A172 (cell line): ENCODE results near the gene APOH. TPM values are rescaled to one million over a fixed set of nuclear protein-coding genes. Genes with fewer than 3 reads are reported as not detected.

Experiments
- DNase-seq: peaks from one replicate; pipeline ENCODE4 v3.0.0-alpha.2; 2015; ENCODE audit warnings: low spot score
- total RNA-seq: library from RNA; depleted of rRNA; stranded (reverse); fragments of >200 nt; shearing (Covaris generic); gene quantifications from 2 replicates; pipeline ENCODE4 v1.2.3, GENCODE V29; 2014; rRNA removed

The APOH gene
- total RNA-seq, 1 experiment from 2014 or later, result not detected

GRCh38 chr17:66192378-66192687 is 36.9 kb downstream of the APOH start:
- no peak for DNase-seq

DNA sequence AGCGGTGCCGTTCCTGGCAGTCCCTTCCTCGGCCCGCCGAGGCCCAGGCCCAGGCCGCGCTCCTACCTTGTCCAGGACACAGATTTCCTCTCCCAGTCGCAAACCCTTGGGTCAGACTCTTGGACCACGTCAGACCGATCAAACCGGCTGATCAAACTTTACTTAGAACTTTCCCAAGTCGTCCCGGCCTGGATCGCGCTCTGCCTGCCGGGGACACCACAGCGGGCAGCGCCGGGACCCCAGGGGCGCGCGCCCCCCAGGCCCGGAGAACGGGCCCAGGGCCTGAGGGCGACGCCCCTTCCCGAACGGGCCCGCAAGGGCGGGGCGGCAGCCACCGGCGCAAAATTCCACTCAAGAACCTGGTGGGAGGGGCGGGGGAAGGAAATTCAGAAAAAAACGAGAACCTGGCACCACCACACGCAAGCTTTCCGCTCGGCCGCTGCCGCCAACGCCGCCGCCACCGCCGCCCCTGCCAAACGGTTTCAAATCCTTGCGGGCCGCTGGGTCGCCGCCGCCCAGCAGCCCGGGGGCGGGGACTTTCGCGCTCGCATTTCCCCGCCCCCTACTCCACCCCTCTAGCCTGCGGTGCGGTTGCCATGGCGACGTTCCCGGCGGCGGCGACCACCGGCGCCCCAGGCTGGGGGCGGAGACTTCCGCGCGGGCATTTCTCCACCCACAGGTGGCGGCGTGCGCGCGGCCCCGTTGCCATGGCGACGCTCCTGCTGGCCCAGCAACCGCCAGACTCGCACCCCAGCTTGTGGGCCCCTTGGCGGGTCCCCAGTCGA is 37.4 kb downstream of the APOH start, which contains the start of gene CEP112:
CEP112 (minus strand) TSS at position 541 of the 785 bp plus-strand sequence.
- peak; percentile 50 for DNase-seq

GRCh38 chr17:66190738-66191592 is 38.2 kb downstream of the APOH start:
- DNase-seq, result peak; percentile 45

- no peak for DNase-seq
These were observed 41.5 kb downstream of the APOH start for GRCh38 chr17:66187718-66188117.

- DNase-seq, result no peak
These were observed 43.4 kb downstream of the APOH start for GRCh38 chr17:66185862-66186261.

- no peak for DNase-seq
These were observed 44.8 kb downstream of the APOH start for GRCh38 chr17:66184392-66184791.

- DNase-seq, result no peak
These were observed 45.7 kb downstream of the APOH start for GRCh38 chr17:66183529-66183928.

- DNase-seq, result no peak
These were observed 50.6 kb downstream of the APOH start for GRCh38 chr17:66178642-66179041.

DNA sequence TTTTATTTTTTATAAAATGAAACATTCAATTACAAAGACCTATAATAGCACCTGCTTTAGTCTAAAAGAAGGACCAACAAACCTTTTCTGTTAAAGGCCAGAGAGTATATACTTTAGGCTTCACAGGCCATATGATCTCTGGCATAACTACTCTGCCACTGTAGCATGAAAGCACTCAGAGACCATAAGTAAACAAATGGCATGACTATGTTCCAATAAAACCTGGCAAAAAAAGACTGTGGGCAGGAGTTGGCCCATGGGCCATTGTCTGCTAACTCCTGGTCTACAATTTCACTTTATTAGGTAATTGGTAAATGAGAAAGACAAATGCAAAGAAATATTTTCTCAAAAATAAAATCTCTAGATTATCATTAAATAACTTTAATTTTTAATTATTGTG is 52.2 kb downstream of the APOH start:
- no peak for DNase-seq

GRCh38 chr17:66175892-66176291 is 53.3 kb downstream of the APOH start:
- DNase-seq, result no peak

- no peak for DNase-seq
These were observed 56.5 kb downstream of the APOH start for GRCh38 chr17:66172691-66173223.

- no peak for DNase-seq
These were observed 57.1 kb downstream of the APOH start for GRCh38 chr17:66172144-66172543.

GRCh38 chr17:66171692-66172091 is 57.5 kb downstream of the APOH start:
- DNase-seq, result no peak

- DNase-seq, result no peak
These were observed 58.0 kb downstream of the APOH start for GRCh38 chr17:66171172-66171571.

- DNase-seq, result no peak
These were observed 59.4 kb downstream of the APOH start for GRCh38 chr17:66169839-66170238.

DNA sequence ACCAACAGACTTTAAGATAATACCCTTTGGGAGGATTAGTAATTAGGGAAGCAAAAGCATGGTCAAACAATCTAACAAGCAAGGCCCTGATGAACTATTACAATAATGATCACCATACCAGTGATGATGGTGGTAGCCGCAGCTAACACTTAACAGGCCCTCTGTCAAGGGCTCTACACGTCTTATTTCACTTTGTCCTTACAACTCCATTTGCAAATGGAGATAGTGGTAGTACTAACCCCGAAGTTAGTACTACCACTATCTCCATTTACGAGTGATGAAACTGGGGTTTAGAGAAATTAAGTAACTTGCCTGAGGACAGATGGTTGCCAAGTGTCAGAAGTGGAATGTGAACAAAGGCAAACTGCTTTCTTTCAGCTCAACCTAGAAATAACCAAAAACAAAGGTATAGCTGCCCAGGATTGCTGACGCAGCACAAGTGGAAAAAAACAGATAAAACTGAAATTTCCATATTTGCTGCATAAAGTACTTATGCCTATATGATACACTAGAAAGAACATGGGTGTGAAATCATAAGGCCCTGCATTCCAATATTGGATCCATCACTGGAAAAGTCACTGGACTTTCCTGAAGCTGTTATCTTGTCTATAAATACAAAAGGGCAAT is 61.9 kb downstream of the APOH start:
- no peak for DNase-seq

- DNase-seq, result peak; percentile 61
These were observed 63.6 kb downstream of the APOH start for GRCh38 chr17:66165537-66166123.

Other genes starting within 250 kb of the APOH start
- gene CEP112, start 37.3 kb downstream of the APOH start, total RNA-seq, result 6.7 and 9.6 TPM in 2 replicates
- gene PRKCA, start 73.2 kb upstream of the APOH start, total RNA-seq, result 21.6 and 24.2 TPM in 2 replicates